ENCODE results near the gene BUB1B.

Gene BUB1B

GRCh38 chr15:40264321-40265153 lies 103.7 kb downstream of the BUB1B start:
- POLR2A ChIA-PET: no interaction called here
- CTCF ChIA-PET: interaction anchor here (1.2 to 20.1 kb wide), 7 partner anchors 10 to 72 kb away, joined by 3 to 525 read pairs (median 4); partner anchors contain the start of gene ANKRD63
- TF ChIP-seq, protein P1, sequence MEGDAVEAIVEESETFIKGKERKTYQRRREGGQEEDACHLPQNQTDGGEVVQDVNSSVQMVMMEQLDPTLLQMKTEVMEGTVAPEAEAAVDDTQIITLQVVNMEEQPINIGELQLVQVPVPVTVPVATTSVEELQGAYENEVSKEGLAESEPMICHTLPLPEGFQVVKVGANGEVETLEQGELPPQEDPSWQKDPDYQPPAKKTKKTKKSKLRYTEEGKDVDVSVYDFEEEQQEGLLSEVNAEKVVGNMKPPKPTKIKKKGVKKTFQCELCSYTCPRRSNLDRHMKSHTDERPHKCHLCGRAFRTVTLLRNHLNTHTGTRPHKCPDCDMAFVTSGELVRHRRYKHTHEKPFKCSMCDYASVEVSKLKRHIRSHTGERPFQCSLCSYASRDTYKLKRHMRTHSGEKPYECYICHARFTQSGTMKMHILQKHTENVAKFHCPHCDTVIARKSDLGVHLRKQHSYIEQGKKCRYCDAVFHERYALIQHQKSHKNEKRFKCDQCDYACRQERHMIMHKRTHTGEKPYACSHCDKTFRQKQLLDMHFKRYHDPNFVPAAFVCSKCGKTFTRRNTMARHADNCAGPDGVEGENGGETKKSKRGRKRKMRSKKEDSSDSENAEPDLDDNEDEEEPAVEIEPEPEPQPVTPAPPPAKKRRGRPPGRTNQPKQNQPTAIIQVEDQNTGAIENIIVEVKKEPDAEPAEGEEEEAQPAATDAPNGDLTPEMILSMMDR (IDR thresholded peaks at IDR 0.05; ENCODE audit: control extremely low read depth, extremely low read depth, low read depth, missing control alignments): no peak

DNA sequence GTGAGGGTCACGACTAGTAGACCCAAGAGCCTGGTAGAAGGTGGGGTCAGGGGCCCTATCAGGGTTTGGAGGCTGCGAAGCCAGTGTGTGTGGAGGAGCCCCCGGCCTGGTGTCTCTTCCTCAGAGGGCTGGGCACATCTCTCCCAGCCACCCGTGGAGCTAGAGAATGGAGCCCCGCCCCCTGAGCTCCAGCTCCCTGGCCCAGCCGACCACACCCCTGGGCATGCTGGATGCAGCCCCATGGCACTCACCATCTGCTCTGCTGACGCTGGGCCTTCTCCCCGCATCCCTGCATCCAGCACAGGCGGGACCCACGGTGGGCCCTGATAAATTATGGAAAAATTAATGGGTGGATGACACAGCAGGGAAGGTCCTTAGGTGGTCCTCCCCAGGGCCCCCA lies 104.5 kb downstream of the BUB1B start:
- ChIA-PET CTCF (interaction anchor here (1.5 to 20.1 kb wide), 3 partner anchors 11 to 40 kb away, joined by 3 to 525 read pairs (median 308); no protein-coding TSS in a partner anchor), POLR2A (no interaction called here)
- TF ChIP-seq, protein P1 (IDR thresholded peaks at IDR 0.05; ENCODE audit: control extremely low read depth, extremely low read depth, low read depth, missing control alignments): no peak
- DNase-seq (ENCODE audit: extremely low spot score): no peak

More at GRCh38 chr15:40264321-40265153, 103.7 kb downstream of the BUB1B start:
- no peak for DNase-seq (ENCODE audit: extremely low spot score)

- DNase-seq (ENCODE audit: extremely low spot score): no peak
- TF ChIP-seq, protein P1 (IDR thresholded peaks at IDR 0.05; ENCODE audit: control extremely low read depth, extremely low read depth, low read depth, missing control alignments): no peak
- POLR2A ChIA-PET: no interaction called here
- CTCF ChIA-PET: interaction anchor here (19.5 to 20.1 kb wide), 2 partner anchors 10 to 41 kb away, joined by 308 to 525 read pairs; no protein-coding TSS in a partner anchor
Observed at GRCh38 chr15:40265875-40266274, 105.0 kb downstream of the BUB1B start.

- ChIA-PET POLR2A (no interaction called here), CTCF (interaction anchor here (0.9 to 20.1 kb wide), 4 partner anchors 9 to 146 kb away, joined by 3 to 525 read pairs (median 156); no protein-coding TSS in a partner anchor)
- DNase-seq (ENCODE audit: extremely low spot score): no peak
- TF ChIP-seq, protein P1 (IDR thresholded peaks at IDR 0.05; ENCODE audit: control extremely low read depth, extremely low read depth, low read depth, missing control alignments): no peak
Observed at GRCh38 chr15:40266828-40267304, 106.0 kb downstream of the BUB1B start.

- ChIA-PET POLR2A (no interaction called here), CTCF (interaction anchor here (0.9 to 20.1 kb wide), 6 partner anchors 8 to 222 kb away, joined by 3 to 525 read pairs (median 4); partner anchors contain the start of gene ANKRD63)
- no peak for DNase-seq (ENCODE audit: extremely low spot score)
- TF ChIP-seq, protein P1 (IDR thresholded peaks at IDR 0.05; ENCODE audit: control extremely low read depth, extremely low read depth, low read depth, missing control alignments): no peak
Observed at GRCh38 chr15:40267670-40268069, 106.8 kb downstream of the BUB1B start.

DNA sequence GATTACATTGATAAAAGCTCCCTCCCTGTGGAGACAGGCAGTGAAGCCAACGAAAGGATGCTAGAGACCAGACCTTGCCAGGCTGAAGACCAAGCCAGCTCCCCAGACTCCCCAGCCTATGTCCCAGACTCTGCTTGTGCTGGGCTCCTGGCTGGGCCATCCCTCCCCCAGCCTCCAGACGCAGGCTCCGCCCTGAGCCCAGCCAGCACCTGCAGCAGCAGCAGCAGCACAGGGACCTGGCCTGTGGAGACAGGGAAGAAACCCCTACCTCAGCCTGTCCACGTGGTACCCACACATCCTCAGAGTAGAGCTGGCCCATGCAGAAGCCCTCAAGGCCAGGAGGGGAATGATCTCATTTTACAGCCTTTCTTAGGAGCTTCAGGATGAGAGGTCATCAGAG lies 108.7 kb downstream of the BUB1B start:
- ChIA-PET CTCF (interaction anchor here (0.9 to 20.1 kb wide), 6 partner anchors 7 to 60 kb away, joined by 3 to 525 read pairs (median 156); partner anchors contain the start of genes INAFM2 and PLCB2), POLR2A (no interaction called here)
- no peak for DNase-seq (ENCODE audit: extremely low spot score)
- TF ChIP-seq, protein P1 (IDR thresholded peaks at IDR 0.05; ENCODE audit: control extremely low read depth, extremely low read depth, low read depth, missing control alignments): no peak

All from GM10248 (cell line).